ENCODE results near the gene RAB3D.

RAB3D gene

GRCh38 chr19:11306337-11306736 lies 33.1 kb downstream of the RAB3D start:
- no peak overlapping the region for H3K4me3 ChIP-seq (ENCODE audit: control insufficient read depth, low read depth, low read length)
- TF ChIP-seq CTCF (conservative IDR thresholded peaks at IDR 0.05; ENCODE audit: control insufficient read depth, insufficient read depth, low read depth, low read length): no peak
- no peak for DNase-seq (ENCODE audit: low read depth)

GRCh38 chr19:11304936-11305335 lies 34.5 kb downstream of the RAB3D start:
- no peak for DNase-seq (ENCODE audit: low read depth)
- TF ChIP-seq CTCF (conservative IDR thresholded peaks at IDR 0.05; ENCODE audit: control insufficient read depth, insufficient read depth, low read depth, low read length): no peak
- H3K4me3 ChIP-seq (ENCODE audit: control insufficient read depth, low read depth, low read length): no peak overlapping the region

DNA sequence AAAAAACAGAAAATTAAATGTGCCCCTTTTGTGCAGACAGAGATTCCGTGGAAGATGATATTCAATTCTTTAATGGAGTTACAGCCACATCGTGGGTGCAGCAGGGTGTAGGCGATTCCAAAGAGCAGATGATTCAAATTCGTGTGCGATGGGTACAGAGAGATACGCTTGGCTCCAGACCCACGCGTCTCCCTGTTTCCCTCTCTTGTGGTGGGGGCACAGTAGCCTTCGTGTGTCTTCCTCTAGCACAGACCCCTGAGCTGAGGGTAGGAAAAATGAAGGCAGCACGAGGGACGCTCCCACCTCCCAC lies 38.7 kb downstream of the RAB3D start:
- no peak for TF ChIP-seq CTCF (conservative IDR thresholded peaks at IDR 0.05; ENCODE audit: control insufficient read depth, insufficient read depth, low read depth, low read length)
- no peak for DNase-seq (ENCODE audit: low read depth)
- no peak overlapping the region for H3K4me3 ChIP-seq (ENCODE audit: control insufficient read depth, low read depth, low read length)

GRCh38 chr19:11299946-11300810 lies 39.3 kb downstream of the RAB3D start:
- no peak overlapping the region for H3K4me3 ChIP-seq (ENCODE audit: control insufficient read depth, low read depth, low read length)
- no peak for DNase-seq (ENCODE audit: low read depth)
- no peak for TF ChIP-seq CTCF (conservative IDR thresholded peaks at IDR 0.05; ENCODE audit: control insufficient read depth, insufficient read depth, low read depth, low read length)

- no peak overlapping the region for H3K4me3 ChIP-seq (ENCODE audit: control insufficient read depth, low read depth, low read length)
- TF ChIP-seq CTCF (conservative IDR thresholded peaks at IDR 0.05; ENCODE audit: control insufficient read depth, insufficient read depth, low read depth, low read length): no peak
- peak; percentile 35 for DNase-seq (ENCODE audit: low read depth)
Measured at GRCh38 chr19:11296264-11296663, 43.2 kb downstream of the RAB3D start.

DNA sequence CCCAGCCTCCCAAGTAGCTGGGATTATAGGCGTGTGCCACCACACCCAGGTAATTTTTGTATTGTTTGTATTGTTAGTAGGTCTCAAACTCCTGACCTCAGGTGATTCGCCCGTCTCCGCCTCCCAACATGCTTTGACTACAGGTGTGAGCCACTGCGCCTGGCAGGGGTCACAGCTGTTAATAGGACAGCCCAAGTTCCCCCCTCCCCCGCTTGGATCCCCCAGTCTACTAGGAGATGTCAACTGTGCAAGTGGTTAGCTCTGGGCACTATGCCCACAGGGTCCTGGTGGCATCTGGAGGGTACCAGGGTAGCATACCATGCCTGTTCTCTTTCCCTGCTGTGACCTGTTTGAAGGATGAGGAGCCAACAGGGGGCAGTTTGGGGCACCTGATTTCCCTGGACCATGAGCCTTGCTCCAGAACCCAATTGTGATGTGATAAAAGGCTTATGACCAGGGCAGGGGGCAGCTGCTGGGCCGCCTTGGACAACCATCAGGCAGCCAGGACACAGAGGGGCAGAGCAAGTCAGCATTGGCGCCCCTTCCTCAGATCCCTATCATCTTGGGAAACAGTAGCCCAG lies 43.7 kb downstream of the RAB3D start, which contains the start of gene TSPAN16:
Gene TSPAN16, plus strand, starts transcription at position 496 of the 581 bp plus-strand sequence. CDS start 138 bp downstream, outside the sequence.
- no peak for TF ChIP-seq CTCF (conservative IDR thresholded peaks at IDR 0.05; ENCODE audit: control insufficient read depth, insufficient read depth, low read depth, low read length)
- no peak within 1 kb of the TSS for H3K4me3 ChIP-seq (ENCODE audit: control insufficient read depth, low read depth, low read length)
- no peak for DNase-seq (ENCODE audit: low read depth)

Measured in fibroblast of mammary gland (primary cell).